ENCODE data around the gene PRPF40A.

Gene PRPF40A

GRCh38 chr2:152676461-152676860 is 40.8 kb downstream of the PRPF40A start:
- no peak overlapping the region for H3K4me3 ChIP-seq (replicated peaks; ENCODE audit: low read depth, low read length)
- peaks cover 3% of the 10 kb centered on the region for H3K36me3 ChIP-seq (ENCODE audit: control insufficient read depth, insufficient read depth, low read length)
- no peak for TF ChIP-seq CTCF (IDR thresholded peaks at IDR 0.05; ENCODE audit: insufficient read depth, low read length, poor library complexity, severe bottlenecking)

DNA sequence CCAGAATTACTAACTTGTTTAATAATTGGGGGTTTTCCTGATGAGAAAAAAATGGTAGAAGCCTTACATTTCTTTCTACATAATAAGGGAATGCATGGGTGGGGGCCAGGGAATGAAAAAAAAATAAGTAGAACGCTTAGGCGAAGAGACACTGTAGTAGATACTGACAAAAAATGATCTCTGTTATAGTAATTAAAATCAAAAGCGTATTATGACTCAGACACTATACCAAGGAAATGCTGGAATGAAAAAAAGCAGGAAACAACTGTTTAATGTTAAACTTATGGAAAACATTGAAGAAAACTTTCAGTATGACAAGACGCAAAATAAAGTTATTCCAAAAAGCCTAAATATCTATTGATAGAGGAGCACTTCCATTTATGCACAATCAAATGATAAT is 42.9 kb downstream of the PRPF40A start:
- Histone ChIP-seq H3K36me3 (ENCODE audit: control insufficient read depth, insufficient read depth, low read length) (peaks cover 3% of the 10 kb centered on the region), H3K4me3 (replicated peaks; ENCODE audit: low read depth, low read length) (no peak overlapping the region), H3K27me3 (replicated peaks; ENCODE audit: control insufficient read depth, insufficient read depth, low read length) (no peaks in the 10 kb centered on the region)
- TF ChIP-seq CTCF (IDR thresholded peaks at IDR 0.05; ENCODE audit: insufficient read depth, low read length, poor library complexity, severe bottlenecking), result no peak
- no peak for DNase-seq (ENCODE audit: extremely low read depth, insufficient read length)

More at GRCh38 chr2:152676461-152676860, 40.8 kb downstream of the PRPF40A start:
- DNase-seq (ENCODE audit: extremely low read depth, insufficient read length), result no peak
- H3K27me3 ChIP-seq (replicated peaks; ENCODE audit: control insufficient read depth, insufficient read depth, low read length), result no peaks in the 10 kb centered on the region

DNA sequence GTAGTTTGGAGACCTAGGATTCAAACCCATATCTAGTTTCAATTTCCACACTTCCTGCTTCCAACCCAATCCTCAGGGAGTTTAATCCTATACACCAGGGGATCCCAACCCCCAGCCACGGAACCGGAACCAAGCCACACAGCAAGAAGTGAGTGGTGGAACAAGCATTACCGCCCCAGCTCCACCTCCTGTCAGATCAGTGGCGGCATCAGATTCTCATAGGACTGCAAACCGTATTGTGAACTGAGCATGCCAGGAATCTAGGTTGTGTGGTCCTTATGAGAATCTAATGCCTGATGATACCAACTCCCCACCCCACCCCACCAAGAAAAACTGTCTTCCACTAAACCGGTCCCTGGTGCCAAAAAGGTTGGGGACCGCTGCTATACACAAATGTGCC is 52.5 kb downstream of the PRPF40A start:
- H3K36me3 ChIP-seq (ENCODE audit: control insufficient read depth, insufficient read depth, low read length), result peaks cover 18% of the 10 kb centered on the region

GRCh38 chr2:152661076-152661475 is 56.2 kb downstream of the PRPF40A start:
- no peak for TF ChIP-seq CTCF (IDR thresholded peaks at IDR 0.05; ENCODE audit: insufficient read depth, low read length, poor library complexity, severe bottlenecking)
- Histone ChIP-seq H3K27me3 (replicated peaks; ENCODE audit: control insufficient read depth, insufficient read depth, low read length) (no peaks in the 10 kb centered on the region), H3K4me3 (replicated peaks; ENCODE audit: low read depth, low read length) (no peak overlapping the region), H3K36me3 (ENCODE audit: control insufficient read depth, insufficient read depth, low read length) (peaks cover 9% of the 10 kb centered on the region)
- no peak for DNase-seq (ENCODE audit: extremely low read depth, insufficient read length)

More for the DNA sequence above, 52.5 kb downstream of the PRPF40A start:
- TF ChIP-seq CTCF (IDR thresholded peaks at IDR 0.05; ENCODE audit: insufficient read depth, low read length, poor library complexity, severe bottlenecking), result no peak
- Histone ChIP-seq H3K27me3 (replicated peaks; ENCODE audit: control insufficient read depth, insufficient read depth, low read length) (no peaks in the 10 kb centered on the region), H3K4me3 (replicated peaks; ENCODE audit: low read depth, low read length) (no peak overlapping the region)
- no peak for DNase-seq (ENCODE audit: extremely low read depth, insufficient read length)

- no peak for TF ChIP-seq CTCF (IDR thresholded peaks at IDR 0.05; ENCODE audit: insufficient read depth, low read length, poor library complexity, severe bottlenecking)
- no peaks in the 10 kb centered on the region for H3K27me3 ChIP-seq (replicated peaks; ENCODE audit: control insufficient read depth, insufficient read depth, low read length)
- no peak overlapping the region for H3K4me3 ChIP-seq (replicated peaks; ENCODE audit: low read depth, low read length)
- peaks cover 8% of the 10 kb centered on the region for H3K36me3 ChIP-seq (ENCODE audit: control insufficient read depth, insufficient read depth, low read length)
- DNase-seq (ENCODE audit: extremely low read depth, insufficient read length), result no peak
Measured at GRCh38 chr2:152658221-152658620, 59.0 kb downstream of the PRPF40A start.

DNA sequence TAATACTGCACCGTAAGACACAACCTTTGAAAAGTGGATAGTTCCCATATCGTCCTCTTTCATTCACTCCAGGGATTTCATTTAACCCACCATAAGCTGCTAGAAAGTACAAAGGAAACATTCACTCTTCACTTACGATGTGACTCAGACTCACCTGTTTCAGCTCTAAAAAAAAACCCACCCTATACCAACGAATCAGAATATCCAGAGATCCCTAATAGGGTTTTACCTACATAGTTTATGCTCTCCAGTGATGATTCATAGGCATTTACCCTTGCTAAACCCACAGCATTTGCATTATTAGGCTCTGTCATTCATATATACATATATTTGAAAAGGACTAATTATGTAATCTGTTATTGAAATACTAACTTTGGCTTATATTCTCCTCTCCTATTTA is 60.2 kb downstream of the PRPF40A start:
- Histone ChIP-seq H3K27me3 (replicated peaks; ENCODE audit: control insufficient read depth, insufficient read depth, low read length) (no peaks in the 10 kb centered on the region), H3K36me3 (ENCODE audit: control insufficient read depth, insufficient read depth, low read length) (peaks cover 8% of the 10 kb centered on the region), H3K4me3 (replicated peaks; ENCODE audit: low read depth, low read length) (no peak overlapping the region)
- DNase-seq (ENCODE audit: extremely low read depth, insufficient read length), result peak; percentile 17
- TF ChIP-seq CTCF (IDR thresholded peaks at IDR 0.05; ENCODE audit: insufficient read depth, low read length, poor library complexity, severe bottlenecking), result no peak
